WTC11 (cell line): ENCODE results near the gene POLR2E. TPM values are rescaled to one million over a fixed set of nuclear protein-coding genes. Genes with fewer than 3 reads are reported as not detected.

Experiments used
- CBFB ChIP-seq: sonication (generic); formaldehyde crosslinking; IDR thresholded peaks from 2 replicates; pipeline ENCODE4 v1.8.1; 2022; ENCODE audit warnings: mild to moderate bottlenecking, low read depth, missing genetic modification reagents
- EMX1 ChIP-seq: fragments of 250-450 bp; sonication (Bioruptor Pico); IDR thresholded peaks from 2 replicates; pipeline ENCODE4 v1.8.0; 2021; ENCODE audit warnings: mild to moderate bottlenecking
- ESRRA ChIP-seq: sonication (generic); formaldehyde crosslinking; IDR thresholded peaks from 2 replicates; pipeline ENCODE4 v1.8.1; 2022; ENCODE audit warnings: mild to moderate bottlenecking, missing genetic modification reagents, borderline replicate concordance
- FOXK1 ChIP-seq: sonication (generic); formaldehyde crosslinking; IDR thresholded peaks from 2 replicates; pipeline ENCODE4 v1.8.0; 2022; ENCODE audit warnings: mild to moderate bottlenecking, moderate library complexity, missing genetic modification reagents
- SMAD4 ChIP-seq: sonication (generic); formaldehyde crosslinking; IDR thresholded peaks from 2 replicates; pipeline ENCODE4 v1.8.0; 2022; ENCODE audit warnings: mild to moderate bottlenecking, missing genetic modification reagents
- SP1 ChIP-seq: sonication (generic); formaldehyde crosslinking; conservative IDR thresholded peaks from 2 replicates; pipeline ENCODE4 v1.8.1; 2022; ENCODE audit warnings: missing genetic modification reagents
- ZNF416 ChIP-seq: fragments of 250-450 bp; sonication (Bioruptor Pico); IDR thresholded peaks from 2 replicates; pipeline ENCODE4 v1.9.0; 2021; ENCODE audit warnings: mild to moderate bottlenecking, inconsistent platforms
- ZNF423 ChIP-seq: fragments of 250-450 bp; sonication (Bioruptor Pico); IDR thresholded peaks from 2 replicates; pipeline ENCODE4 v2.1.2; 2022; ENCODE audit warnings: mild to moderate bottlenecking, moderate library complexity
- total RNA-seq: library from RNA; stranded (reverse); gene quantifications from 3 replicates; pipeline ENCODE4 v1.2.3, GENCODE V29; 2021
- TF ChIP-seq, protein P1 (sequence below): sonication (generic); formaldehyde crosslinking; IDR thresholded peaks from 2 replicates; pipeline ENCODE4 v1.8.0; 2023; ENCODE audit warnings: mild to moderate bottlenecking, missing genetic modification reagents
- TF ChIP-seq, protein P2 (sequence below): sonication (generic); formaldehyde crosslinking; IDR thresholded peaks from 2 replicates; pipeline ENCODE4 v1.8.1; 2022; ENCODE audit warnings: low read depth, mild to moderate bottlenecking, moderate library complexity, missing genetic modification reagents, borderline replicate concordance
- TF ChIP-seq, protein P3 (sequence below): sonication (generic); formaldehyde crosslinking; IDR thresholded peaks from 2 replicates; pipeline ENCODE4 v1.8.1; 2023; ENCODE audit warnings: mild to moderate bottlenecking, missing genetic modification reagents, moderate library complexity
- TF ChIP-seq, protein P4 (sequence below): sonication (generic); formaldehyde crosslinking; IDR thresholded peaks from 2 replicates; pipeline ENCODE4 v1.8.0; 2022; ENCODE audit warnings: mild to moderate bottlenecking, missing genetic modification reagents
- TF ChIP-seq, protein P5 (sequence below): sonication (generic); formaldehyde crosslinking; IDR thresholded peaks from 2 replicates; pipeline ENCODE4 v1.8.1; 2023; ENCODE audit warnings: mild to moderate bottlenecking, missing genetic modification reagents
- TF ChIP-seq, protein P6 (sequence below): sonication (generic); formaldehyde crosslinking; IDR thresholded peaks from 2 replicates; pipeline ENCODE4 v1.8.0; 2022; ENCODE audit warnings: mild to moderate bottlenecking, missing genetic modification reagents
- TF ChIP-seq, protein P7 (sequence below): fragments of 250-450 bp; sonication (Bioruptor Pico); IDR thresholded peaks from 2 replicates; pipeline ENCODE4 v1.9.0; 2021; ENCODE audit warnings: mild to moderate bottlenecking
- TF ChIP-seq, protein P8 (sequence below): fragments of 250-450 bp; sonication (Bioruptor Pico); IDR thresholded peaks from 2 replicates; pipeline ENCODE4 v1.9.0; 2021; ENCODE audit warnings: mild to moderate bottlenecking, borderline replicate concordance
- TF ChIP-seq, protein P9 (sequence below): fragments of 200-600 bp; IDR thresholded peaks from 2 replicates; pipeline ENCODE4 v1.8.0; 2022; ENCODE audit warnings: antibody characterized with exemption
- TF ChIP-seq, protein P10 (sequence below): sonication (generic); formaldehyde crosslinking; IDR thresholded peaks from 2 replicates; pipeline ENCODE4 v1.8.1; 2022; ENCODE audit warnings: mild to moderate bottlenecking, moderate library complexity, missing genetic modification reagents

The POLR2E gene
- total RNA-seq, 1 experiment from 2014 or later, result 275 TPM

DNA sequence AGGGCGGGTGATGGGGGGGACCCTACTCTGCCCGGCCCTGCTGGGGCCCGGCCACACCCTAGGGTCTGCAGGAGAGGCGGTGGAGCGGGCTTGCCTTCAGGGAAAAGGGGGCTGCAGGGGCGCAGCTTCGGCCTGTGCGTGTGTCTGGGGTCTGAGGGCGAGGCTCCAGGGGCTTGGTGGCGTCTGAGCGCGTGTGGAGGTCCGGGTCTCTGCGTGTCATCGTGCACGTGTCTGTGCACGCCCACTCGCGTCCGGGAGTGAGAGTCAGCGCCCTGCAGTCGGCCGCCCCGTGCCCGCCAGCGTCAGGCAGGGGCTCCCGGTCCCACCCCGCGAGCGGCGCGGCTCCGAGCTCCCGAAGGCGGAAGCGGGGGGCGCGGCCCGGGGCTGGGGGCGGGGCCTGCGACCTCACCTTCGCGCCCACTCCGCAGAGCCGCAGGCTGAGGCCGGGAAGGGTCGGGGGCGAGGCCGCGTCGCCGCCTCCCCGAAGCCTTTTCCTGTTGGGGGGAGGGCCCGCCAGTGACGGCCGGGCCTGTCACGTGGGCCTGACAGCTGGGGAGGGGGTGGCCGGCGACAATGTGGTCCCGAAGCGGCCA lies 28.3 kb downstream of the POLR2E start, which contains the start of gene ARHGAP45 (continued):
- TF ChIP-seq, protein P1, sequence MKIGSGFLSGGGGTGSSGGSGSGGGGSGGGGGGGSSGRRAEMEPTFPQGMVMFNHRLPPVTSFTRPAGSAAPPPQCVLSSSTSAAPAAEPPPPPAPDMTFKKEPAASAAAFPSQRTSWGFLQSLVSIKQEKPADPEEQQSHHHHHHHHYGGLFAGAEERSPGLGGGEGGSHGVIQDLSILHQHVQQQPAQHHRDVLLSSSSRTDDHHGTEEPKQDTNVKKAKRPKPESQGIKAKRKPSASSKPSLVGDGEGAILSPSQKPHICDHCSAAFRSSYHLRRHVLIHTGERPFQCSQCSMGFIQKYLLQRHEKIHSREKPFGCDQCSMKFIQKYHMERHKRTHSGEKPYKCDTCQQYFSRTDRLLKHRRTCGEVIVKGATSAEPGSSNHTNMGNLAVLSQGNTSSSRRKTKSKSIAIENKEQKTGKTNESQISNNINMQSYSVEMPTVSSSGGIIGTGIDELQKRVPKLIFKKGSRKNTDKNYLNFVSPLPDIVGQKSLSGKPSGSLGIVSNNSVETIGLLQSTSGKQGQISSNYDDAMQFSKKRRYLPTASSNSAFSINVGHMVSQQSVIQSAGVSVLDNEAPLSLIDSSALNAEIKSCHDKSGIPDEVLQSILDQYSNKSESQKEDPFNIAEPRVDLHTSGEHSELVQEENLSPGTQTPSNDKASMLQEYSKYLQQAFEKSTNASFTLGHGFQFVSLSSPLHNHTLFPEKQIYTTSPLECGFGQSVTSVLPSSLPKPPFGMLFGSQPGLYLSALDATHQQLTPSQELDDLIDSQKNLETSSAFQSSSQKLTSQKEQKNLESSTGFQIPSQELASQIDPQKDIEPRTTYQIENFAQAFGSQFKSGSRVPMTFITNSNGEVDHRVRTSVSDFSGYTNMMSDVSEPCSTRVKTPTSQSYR (CRISPR knock-in tag), result no peak
- TF ChIP-seq, protein P2, sequence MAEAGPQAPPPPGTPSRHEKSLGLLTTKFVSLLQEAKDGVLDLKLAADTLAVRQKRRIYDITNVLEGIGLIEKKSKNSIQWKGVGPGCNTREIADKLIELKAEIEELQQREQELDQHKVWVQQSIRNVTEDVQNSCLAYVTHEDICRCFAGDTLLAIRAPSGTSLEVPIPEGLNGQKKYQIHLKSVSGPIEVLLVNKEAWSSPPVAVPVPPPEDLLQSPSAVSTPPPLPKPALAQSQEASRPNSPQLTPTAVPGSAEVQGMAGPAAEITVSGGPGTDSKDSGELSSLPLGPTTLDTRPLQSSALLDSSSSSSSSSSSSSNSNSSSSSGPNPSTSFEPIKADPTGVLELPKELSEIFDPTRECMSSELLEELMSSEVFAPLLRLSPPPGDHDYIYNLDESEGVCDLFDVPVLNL (CRISPR knock-in tag), result no peak
- TF ChIP-seq, protein P3, sequence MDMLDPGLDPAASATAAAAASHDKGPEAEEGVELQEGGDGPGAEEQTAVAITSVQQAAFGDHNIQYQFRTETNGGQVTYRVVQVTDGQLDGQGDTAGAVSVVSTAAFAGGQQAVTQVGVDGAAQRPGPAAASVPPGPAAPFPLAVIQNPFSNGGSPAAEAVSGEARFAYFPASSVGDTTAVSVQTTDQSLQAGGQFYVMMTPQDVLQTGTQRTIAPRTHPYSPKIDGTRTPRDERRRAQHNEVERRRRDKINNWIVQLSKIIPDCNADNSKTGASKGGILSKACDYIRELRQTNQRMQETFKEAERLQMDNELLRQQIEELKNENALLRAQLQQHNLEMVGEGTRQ (CRISPR knock-in tag), result peak; percentile 84
- TF ChIP-seq SMAD4 (CRISPR knock-in tag) (no peak), SP1 (CRISPR knock-in tag) (peak; percentile 41; the same call in 1 of the 2 replicates), FOXK1 (CRISPR knock-in tag) (no peak), ZNF423 (no peak), EMX1 (CRISPR knock-in tag) (no peak), ESRRA (CRISPR knock-in tag) (no peak), CBFB (CRISPR knock-in tag) (no peak), ZNF416 (CRISPR knock-in tag) (no peak)
- TF ChIP-seq, protein P4, sequence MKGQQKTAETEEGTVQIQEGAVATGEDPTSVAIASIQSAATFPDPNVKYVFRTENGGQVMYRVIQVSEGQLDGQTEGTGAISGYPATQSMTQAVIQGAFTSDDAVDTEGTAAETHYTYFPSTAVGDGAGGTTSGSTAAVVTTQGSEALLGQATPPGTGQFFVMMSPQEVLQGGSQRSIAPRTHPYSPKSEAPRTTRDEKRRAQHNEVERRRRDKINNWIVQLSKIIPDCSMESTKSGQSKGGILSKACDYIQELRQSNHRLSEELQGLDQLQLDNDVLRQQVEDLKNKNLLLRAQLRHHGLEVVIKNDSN (CRISPR knock-in tag), result peak; percentile 61
- TF ChIP-seq, protein P5, sequence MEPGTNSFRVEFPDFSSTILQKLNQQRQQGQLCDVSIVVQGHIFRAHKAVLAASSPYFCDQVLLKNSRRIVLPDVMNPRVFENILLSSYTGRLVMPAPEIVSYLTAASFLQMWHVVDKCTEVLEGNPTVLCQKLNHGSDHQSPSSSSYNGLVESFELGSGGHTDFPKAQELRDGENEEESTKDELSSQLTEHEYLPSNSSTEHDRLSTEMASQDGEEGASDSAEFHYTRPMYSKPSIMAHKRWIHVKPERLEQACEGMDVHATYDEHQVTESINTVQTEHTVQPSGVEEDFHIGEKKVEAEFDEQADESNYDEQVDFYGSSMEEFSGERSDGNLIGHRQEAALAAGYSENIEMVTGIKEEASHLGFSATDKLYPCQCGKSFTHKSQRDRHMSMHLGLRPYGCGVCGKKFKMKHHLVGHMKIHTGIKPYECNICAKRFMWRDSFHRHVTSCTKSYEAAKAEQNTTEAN, result no peak
- TF ChIP-seq, protein P6, sequence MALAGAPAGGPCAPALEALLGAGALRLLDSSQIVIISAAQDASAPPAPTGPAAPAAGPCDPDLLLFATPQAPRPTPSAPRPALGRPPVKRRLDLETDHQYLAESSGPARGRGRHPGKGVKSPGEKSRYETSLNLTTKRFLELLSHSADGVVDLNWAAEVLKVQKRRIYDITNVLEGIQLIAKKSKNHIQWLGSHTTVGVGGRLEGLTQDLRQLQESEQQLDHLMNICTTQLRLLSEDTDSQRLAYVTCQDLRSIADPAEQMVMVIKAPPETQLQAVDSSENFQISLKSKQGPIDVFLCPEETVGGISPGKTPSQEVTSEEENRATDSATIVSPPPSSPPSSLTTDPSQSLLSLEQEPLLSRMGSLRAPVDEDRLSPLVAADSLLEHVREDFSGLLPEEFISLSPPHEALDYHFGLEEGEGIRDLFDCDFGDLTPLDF, result no peak
- TF ChIP-seq, protein P7, sequence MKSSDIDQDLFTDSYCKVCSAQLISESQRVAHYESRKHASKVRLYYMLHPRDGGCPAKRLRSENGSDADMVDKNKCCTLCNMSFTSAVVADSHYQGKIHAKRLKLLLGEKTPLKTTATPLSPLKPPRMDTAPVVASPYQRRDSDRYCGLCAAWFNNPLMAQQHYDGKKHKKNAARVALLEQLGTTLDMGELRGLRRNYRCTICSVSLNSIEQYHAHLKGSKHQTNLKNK (CRISPR knock-in tag), result no peak
- TF ChIP-seq, protein P8, sequence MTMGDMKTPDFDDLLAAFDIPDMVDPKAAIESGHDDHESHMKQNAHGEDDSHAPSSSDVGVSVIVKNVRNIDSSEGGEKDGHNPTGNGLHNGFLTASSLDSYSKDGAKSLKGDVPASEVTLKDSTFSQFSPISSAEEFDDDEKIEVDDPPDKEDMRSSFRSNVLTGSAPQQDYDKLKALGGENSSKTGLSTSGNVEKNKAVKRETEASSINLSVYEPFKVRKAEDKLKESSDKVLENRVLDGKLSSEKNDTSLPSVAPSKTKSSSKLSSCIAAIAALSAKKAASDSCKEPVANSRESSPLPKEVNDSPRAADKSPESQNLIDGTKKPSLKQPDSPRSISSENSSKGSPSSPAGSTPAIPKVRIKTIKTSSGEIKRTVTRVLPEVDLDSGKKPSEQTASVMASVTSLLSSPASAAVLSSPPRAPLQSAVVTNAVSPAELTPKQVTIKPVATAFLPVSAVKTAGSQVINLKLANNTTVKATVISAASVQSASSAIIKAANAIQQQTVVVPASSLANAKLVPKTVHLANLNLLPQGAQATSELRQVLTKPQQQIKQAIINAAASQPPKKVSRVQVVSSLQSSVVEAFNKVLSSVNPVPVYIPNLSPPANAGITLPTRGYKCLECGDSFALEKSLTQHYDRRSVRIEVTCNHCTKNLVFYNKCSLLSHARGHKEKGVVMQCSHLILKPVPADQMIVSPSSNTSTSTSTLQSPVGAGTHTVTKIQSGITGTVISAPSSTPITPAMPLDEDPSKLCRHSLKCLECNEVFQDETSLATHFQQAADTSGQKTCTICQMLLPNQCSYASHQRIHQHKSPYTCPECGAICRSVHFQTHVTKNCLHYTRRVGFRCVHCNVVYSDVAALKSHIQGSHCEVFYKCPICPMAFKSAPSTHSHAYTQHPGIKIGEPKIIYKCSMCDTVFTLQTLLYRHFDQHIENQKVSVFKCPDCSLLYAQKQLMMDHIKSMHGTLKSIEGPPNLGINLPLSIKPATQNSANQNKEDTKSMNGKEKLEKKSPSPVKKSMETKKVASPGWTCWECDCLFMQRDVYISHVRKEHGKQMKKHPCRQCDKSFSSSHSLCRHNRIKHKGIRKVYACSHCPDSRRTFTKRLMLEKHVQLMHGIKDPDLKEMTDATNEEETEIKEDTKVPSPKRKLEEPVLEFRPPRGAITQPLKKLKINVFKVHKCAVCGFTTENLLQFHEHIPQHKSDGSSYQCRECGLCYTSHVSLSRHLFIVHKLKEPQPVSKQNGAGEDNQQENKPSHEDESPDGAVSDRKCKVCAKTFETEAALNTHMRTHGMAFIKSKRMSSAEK, result no peak
- TF ChIP-seq, protein P9, sequence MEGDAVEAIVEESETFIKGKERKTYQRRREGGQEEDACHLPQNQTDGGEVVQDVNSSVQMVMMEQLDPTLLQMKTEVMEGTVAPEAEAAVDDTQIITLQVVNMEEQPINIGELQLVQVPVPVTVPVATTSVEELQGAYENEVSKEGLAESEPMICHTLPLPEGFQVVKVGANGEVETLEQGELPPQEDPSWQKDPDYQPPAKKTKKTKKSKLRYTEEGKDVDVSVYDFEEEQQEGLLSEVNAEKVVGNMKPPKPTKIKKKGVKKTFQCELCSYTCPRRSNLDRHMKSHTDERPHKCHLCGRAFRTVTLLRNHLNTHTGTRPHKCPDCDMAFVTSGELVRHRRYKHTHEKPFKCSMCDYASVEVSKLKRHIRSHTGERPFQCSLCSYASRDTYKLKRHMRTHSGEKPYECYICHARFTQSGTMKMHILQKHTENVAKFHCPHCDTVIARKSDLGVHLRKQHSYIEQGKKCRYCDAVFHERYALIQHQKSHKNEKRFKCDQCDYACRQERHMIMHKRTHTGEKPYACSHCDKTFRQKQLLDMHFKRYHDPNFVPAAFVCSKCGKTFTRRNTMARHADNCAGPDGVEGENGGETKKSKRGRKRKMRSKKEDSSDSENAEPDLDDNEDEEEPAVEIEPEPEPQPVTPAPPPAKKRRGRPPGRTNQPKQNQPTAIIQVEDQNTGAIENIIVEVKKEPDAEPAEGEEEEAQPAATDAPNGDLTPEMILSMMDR, result no peak
- TF ChIP-seq, protein P10, sequence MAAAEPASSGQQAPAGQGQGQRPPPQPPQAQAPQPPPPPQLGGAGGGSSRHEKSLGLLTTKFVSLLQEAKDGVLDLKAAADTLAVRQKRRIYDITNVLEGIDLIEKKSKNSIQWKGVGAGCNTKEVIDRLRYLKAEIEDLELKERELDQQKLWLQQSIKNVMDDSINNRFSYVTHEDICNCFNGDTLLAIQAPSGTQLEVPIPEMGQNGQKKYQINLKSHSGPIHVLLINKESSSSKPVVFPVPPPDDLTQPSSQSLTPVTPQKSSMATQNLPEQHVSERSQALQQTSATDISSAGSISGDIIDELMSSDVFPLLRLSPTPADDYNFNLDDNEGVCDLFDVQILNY (CRISPR knock-in tag), result peak; percentile 43; the same call in 1 of the 2 replicates
